Keratinocyte (primary cell): Measurements from ENCODE around the gene MGP. TPM values are rescaled to one million over a fixed set of nuclear protein-coding genes. Genes with fewer than 3 reads are reported as not detected.

Experiments
- DNase-seq: peaks from one replicate; pipeline ENCODE4 v3.0.0-alpha.2; 2011; ENCODE audit warnings: low read depth, missing footprints, low spot score
- FAIRE-seq: peaks from 2 replicates; lab custom pipeline; 2011; peaks lifted over from hg19 to GRCh38; lab: Jason Lieb, UNC
- H2AFZ ChIP-seq: 2 replicates; pipeline ENCODE4 v1.6.0; 2012; ENCODE audit warnings: low read length, control low read depth, inconsistent platforms; ENCODE audit not compliant: control insufficient read depth
- H3K27ac ChIP-seq: 2 replicates; pipeline ENCODE4 v1.5.1; 2011; ENCODE audit warnings: low read length; ENCODE audit not compliant: control insufficient read depth, insufficient read depth
- H3K27me3 ChIP-seq: 3 replicates; pipeline ENCODE4 v1.6.0; 2011; ENCODE audit warnings: low read length; ENCODE audit not compliant: control insufficient read depth, insufficient read depth; ENCODE audit errors: extremely low read depth
- H3K36me3 ChIP-seq, 2 experiments: 2 replicates in 1 of 2; 3 replicates in 1 of 2; pipeline ENCODE4 v1.5.1; 2011; ENCODE audit warnings: low read length in 2 of 2, mild to moderate bottlenecking in 1 of 2; ENCODE audit not compliant: control insufficient read depth in 2 of 2, insufficient read depth in 2 of 2; ENCODE audit errors: extremely low read depth in 1 of 2
- H3K4me1 ChIP-seq: 3 replicates; pipeline ENCODE4 v1.5.1; 2011; ENCODE audit warnings: low read length; ENCODE audit not compliant: control insufficient read depth, insufficient read depth; ENCODE audit errors: extremely low read depth
- H3K4me2 ChIP-seq: 3 replicates; pipeline ENCODE4 v1.6.0; 2011; ENCODE audit warnings: low read depth, low read length; ENCODE audit not compliant: control insufficient read depth, insufficient read depth; ENCODE audit errors: extremely low read depth
- H3K4me3 ChIP-seq, 3 experiments: fragments of 200-600 bp in 1 of 3; sonication (generic) in 1 of 3; 2 replicates in 2 of 3; 3 replicates in 1 of 3; pipeline ENCODE4 v1.5.1; 2011 to 2016; ENCODE audit warnings: low read length in 3 of 3, mild to moderate bottlenecking in 3 of 3, control low read depth in 2 of 3, inconsistent platforms in 1 of 3, low read depth in 1 of 3, mixed read lengths in 1 of 3, mixed run types in 1 of 3, moderate library complexity in 1 of 3; ENCODE audit not compliant: control insufficient read depth in 2 of 3, insufficient read depth in 2 of 3; ENCODE audit errors: extremely low read depth in 1 of 3
- H3K79me2 ChIP-seq: 2 replicates; pipeline ENCODE4 v1.6.0; 2012; ENCODE audit warnings: low read length; ENCODE audit not compliant: control insufficient read depth, insufficient read depth
- H3K9ac ChIP-seq: 3 replicates; pipeline ENCODE4 v1.6.0; 2011; ENCODE audit warnings: low read length; ENCODE audit not compliant: control insufficient read depth, insufficient read depth; ENCODE audit errors: extremely low read depth
- H3K9me1 ChIP-seq: 3 replicates; pipeline ENCODE4 v1.6.0; 2011; ENCODE audit warnings: low read length; ENCODE audit not compliant: control insufficient read depth, insufficient read depth; ENCODE audit errors: extremely low read depth
- H3K9me3 ChIP-seq: 2 replicates; pipeline ENCODE4 v1.5.1; 2012; ENCODE audit warnings: low read depth, low read length; ENCODE audit not compliant: control insufficient read depth
- H4K20me1 ChIP-seq: 3 replicates; pipeline ENCODE4 v1.6.0; 2011; ENCODE audit warnings: low read length; ENCODE audit not compliant: control insufficient read depth, insufficient read depth; ENCODE audit errors: extremely low read depth
- EZH2 ChIP-seq: IDR thresholded peaks from one replicate; pipeline ENCODE4 v1.6.1; 2012; ENCODE audit warnings: inconsistent platforms, mild to moderate bottlenecking, low read length, moderate library complexity
- dilution Hi-C: fragments of 300-500 bp; cut with MboI; formaldehyde crosslinking; loops from one replicate; pipeline ENCODE4 v1.7.0; 2020; ENCODE audit warnings: low sequenced_read_pairs; ENCODE audit not compliant: extremely low pct_ligation_motif_present
- polyA plus RNA-seq, 5 experiments: library from polyadenylated mRNA; depleted of rRNA in 3 of 5; stranded (reverse) in 3 of 5; stranded (forward) in 1 of 5; unstranded in 1 of 5; fragments of >200 nt; gene quantifications; 1 replicate in 1 of 5; 2 replicates in 3 of 5; 3 replicates in 1 of 5; pipeline versions ENCODE4 v1.2.1 to v1.2.3, GENCODE V29; 2011 to 2012; ENCODE audit warnings: missing spikeins in 2 of 5, low read depth in 1 of 5, low replicate concordance in 1 of 5
- TF ChIP-seq, protein P1 (sequence below), 3 experiments: IDR thresholded peaks in 1 of 3; conservative IDR thresholded peaks in 1 of 3; optimal IDR thresholded peaks in 1 of 3; 2 replicates in 2 of 3; 3 replicates in 1 of 3; pipeline versions ENCODE3 to v1.5.1; 2011; ENCODE audit warnings: low read length in 3 of 3, mild to moderate bottlenecking in 3 of 3, moderate library complexity in 2 of 3, control low read depth in 1 of 3, inconsistent platforms in 1 of 3; ENCODE audit not compliant: insufficient read depth in 2 of 3; ENCODE audit errors: extremely low read depth in 1 of 3

Gene MGP
- polyA plus RNA-seq, 1 donor (not counting 4 experiments of a cell fraction or from before 2014, with no cell fraction given), result 0.24 TPM

- no peak for TF ChIP-seq EZH2
- TF ChIP-seq, protein P1, sequence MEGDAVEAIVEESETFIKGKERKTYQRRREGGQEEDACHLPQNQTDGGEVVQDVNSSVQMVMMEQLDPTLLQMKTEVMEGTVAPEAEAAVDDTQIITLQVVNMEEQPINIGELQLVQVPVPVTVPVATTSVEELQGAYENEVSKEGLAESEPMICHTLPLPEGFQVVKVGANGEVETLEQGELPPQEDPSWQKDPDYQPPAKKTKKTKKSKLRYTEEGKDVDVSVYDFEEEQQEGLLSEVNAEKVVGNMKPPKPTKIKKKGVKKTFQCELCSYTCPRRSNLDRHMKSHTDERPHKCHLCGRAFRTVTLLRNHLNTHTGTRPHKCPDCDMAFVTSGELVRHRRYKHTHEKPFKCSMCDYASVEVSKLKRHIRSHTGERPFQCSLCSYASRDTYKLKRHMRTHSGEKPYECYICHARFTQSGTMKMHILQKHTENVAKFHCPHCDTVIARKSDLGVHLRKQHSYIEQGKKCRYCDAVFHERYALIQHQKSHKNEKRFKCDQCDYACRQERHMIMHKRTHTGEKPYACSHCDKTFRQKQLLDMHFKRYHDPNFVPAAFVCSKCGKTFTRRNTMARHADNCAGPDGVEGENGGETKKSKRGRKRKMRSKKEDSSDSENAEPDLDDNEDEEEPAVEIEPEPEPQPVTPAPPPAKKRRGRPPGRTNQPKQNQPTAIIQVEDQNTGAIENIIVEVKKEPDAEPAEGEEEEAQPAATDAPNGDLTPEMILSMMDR (optimal IDR thresholded peaks at IDR 0.05 in 1 of 3, IDR thresholded peaks at IDR 0.05 in 1 of 3, conservative IDR thresholded peaks at IDR 0.05 in 1 of 3; ENCODE audit: extremely low read depth in 1 of 3, insufficient read depth in 2 of 3, low read length in 3 of 3), result no peak
- no peaks in the 10 kb centered on the region for H3K9me3 ChIP-seq
- no peak within 1 kb of the TSS for H3K9ac ChIP-seq
- DNase-seq (no peak), FAIRE-seq (no peak)
- no peak within 1 kb of the TSS for H3K4me3 ChIP-seq
- H3K27ac ChIP-seq, result no peak within 1 kb of the TSS
- H3K79me2 ChIP-seq, result no peaks in the 10 kb centered on the region
- H3K9me1 ChIP-seq, result no peaks in the 10 kb centered on the region
- no peaks in the 10 kb centered on the region for H3K36me3 ChIP-seq
- H3K4me2 ChIP-seq, result no peak within 1 kb of the TSS
- H2AFZ ChIP-seq, result no peak within 1 kb of the TSS
- no peaks in the 10 kb centered on the region for H3K27me3 ChIP-seq
- no peaks in the 10 kb centered on the region for H4K20me1 ChIP-seq
- dilution Hi-C loops, result no loop called here
- peaks cover 10% of the 10 kb centered on the region for H3K4me1 ChIP-seq
Observed at GRCh38 chr12:14843425-14843887, 42.2 kb downstream of the MGP start, which contains the start of gene ART4. TSS of gene ART4 (minus strand) at chr12:14843526. CDS start at chr12:14843113, 413 bp downstream.

DNA sequence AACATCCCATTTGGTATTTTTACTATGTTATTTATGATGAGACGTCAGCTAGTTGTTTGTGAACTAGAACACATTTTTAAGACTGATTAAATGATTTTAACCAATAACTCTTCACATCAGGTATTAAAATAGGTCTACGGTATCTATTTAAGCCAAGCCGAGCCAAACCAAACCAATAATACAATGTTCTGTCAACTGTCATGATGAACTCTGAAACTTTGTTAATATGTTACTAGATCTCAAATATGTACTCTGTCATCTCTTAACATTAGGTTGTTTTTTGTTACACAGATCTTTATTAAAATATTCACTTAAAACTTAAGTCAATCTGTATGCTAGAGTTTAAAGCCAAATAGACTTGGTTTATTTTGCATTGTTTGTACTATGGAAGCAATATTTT is 43.3 kb downstream of the MGP start:
- H3K79me2 ChIP-seq, result no peaks in the 10 kb centered on the region
- no peaks in the 10 kb centered on the region for H4K20me1 ChIP-seq
- DNase-seq (no peak), FAIRE-seq (no peak)
- H3K36me3 ChIP-seq, result no peaks in the 10 kb centered on the region
- no peak overlapping the region for H3K4me2 ChIP-seq
- no peak overlapping the region for H3K4me3 ChIP-seq
- peaks cover 10% of the 10 kb centered on the region for H3K4me1 ChIP-seq
- no peak overlapping the region for H3K9ac ChIP-seq
- no peaks in the 10 kb centered on the region for H3K9me1 ChIP-seq
- H2AFZ ChIP-seq, result no peak overlapping the region
- no peaks in the 10 kb centered on the region for H3K27me3 ChIP-seq
- TF ChIP-seq, protein P1 (optimal IDR thresholded peaks at IDR 0.05 in 1 of 3, IDR thresholded peaks at IDR 0.05 in 1 of 3, conservative IDR thresholded peaks at IDR 0.05 in 1 of 3; ENCODE audit: extremely low read depth in 1 of 3, insufficient read depth in 2 of 3, low read length in 3 of 3), result no peak
- no peak for TF ChIP-seq EZH2
- dilution Hi-C loops, result no loop called here
- H3K27ac ChIP-seq, result no peak overlapping the region
- H3K9me3 ChIP-seq, result no peaks in the 10 kb centered on the region
